Measurements from ENCODE around the gene RNF220. TPM values are rescaled to one million over a fixed set of nuclear protein-coding genes. Genes with fewer than 3 reads are reported as not detected.

RNF220 gene
- total and polyA plus RNA-seq, 2 donors (not counting 3 experiments of a cell fraction or from before 2014, with no cell fraction given) = 62.7 to 66.6 TPM

GRCh38 chr1:44554706-44555105 is 149.7 kb downstream of the RNF220 start:
- Histone ChIP-seq H3K79me2 (ENCODE audit: control insufficient read depth, insufficient read depth, low read length) (no peaks in the 10 kb centered on the region), H3K27me3 (ENCODE audit: control insufficient read depth in 2 of 2, insufficient read depth in 2 of 2, low read length in 2 of 2) (peaks cover 7 to 9% of the 10 kb centered on the region in 2 experiments), H4K20me1 (replicated peaks; ENCODE audit: control insufficient read depth, extremely low read depth, insufficient read depth, low read length) (no peaks in the 10 kb centered on the region), H3K4me1 (ENCODE audit: control insufficient read depth, extremely low read depth, insufficient read depth, low read length) (no peaks in the 10 kb centered on the region), H3K4me3 (replicated peaks in 1 of 3; ENCODE audit: insufficient read depth in 1 of 3, low read depth in 1 of 3, low read length in 3 of 3) (no peak overlapping the region), H3K9me1 (replicated peaks; ENCODE audit: control insufficient read depth, extremely low read depth, insufficient read depth, low read length) (no peaks in the 10 kb centered on the region), H3K36me3 (ENCODE audit: control insufficient read depth in 2 of 2, extremely low read depth in 1 of 2, insufficient read depth in 2 of 2, low read length in 2 of 2) (no peaks in the 10 kb centered on the region), H3K9ac (replicated peaks; ENCODE audit: extremely low read depth, insufficient read depth, low read length) (no peak overlapping the region), H3K27ac (ENCODE audit: insufficient read depth, low read depth, low read length) (no peak overlapping the region), H3K4me2 (ENCODE audit: insufficient read depth, low read length) (no peak overlapping the region), H2AFZ (ENCODE audit: low read depth, low read length) (no peak overlapping the region), H3K9me3 (replicated peaks; ENCODE audit: control insufficient read depth, insufficient read depth, low read length) (no peaks in the 10 kb centered on the region)
- DNase-seq (ENCODE audit: low read depth, low spot score) = no peak
- intact Hi-C loops (cut with micrococcal nuclease) (no loop called here), dilution Hi-C loops (cut with MboI; ENCODE audit: extremely low pct_ligation_motif_present, low sequenced_read_pairs) (no loop called here)
- POLR2A ChIA-PET = no interaction called here
- CTCF ChIA-PET = interaction anchor here (1.0 to 1.5 kb wide), 4 partner anchors 11 to 177 kb away, joined by 3 to 8 read pairs (median 3); no protein-coding TSS in a partner anchor
- FAIRE-seq = no peak
- TF ChIP-seq MYC (IDR thresholded peaks at IDR 0.05; ENCODE audit: low read depth, low read length) (no peak), JUN (IDR thresholded peaks at IDR 0.05; ENCODE audit: borderline replicate concordance, insufficient read depth, insufficient read length, low read depth) (no peak), POLR2AphosphoS5 (IDR thresholded peaks at IDR 0.05; ENCODE audit: insufficient read depth, low read depth, low read length) (no peak), EZH2 (IDR thresholded peaks at IDR 0.05; ENCODE audit: borderline replicate concordance, low read depth, low read length, severe bottlenecking) (no peak), POLR2A (IDR thresholded peaks at IDR 0.05; ENCODE audit: low read depth, low read length) (no peak), MAX (IDR thresholded peaks at IDR 0.05; ENCODE audit: insufficient read depth, insufficient read length) (no peak), FOS (IDR thresholded peaks at IDR 0.05; ENCODE audit: borderline replicate concordance, insufficient read depth, low read length) (no peak), GATA2 (IDR thresholded peaks at IDR 0.05; ENCODE audit: insufficient read depth, insufficient read length, low read depth, low read length) (no peak)
- TF ChIP-seq, protein P1, sequence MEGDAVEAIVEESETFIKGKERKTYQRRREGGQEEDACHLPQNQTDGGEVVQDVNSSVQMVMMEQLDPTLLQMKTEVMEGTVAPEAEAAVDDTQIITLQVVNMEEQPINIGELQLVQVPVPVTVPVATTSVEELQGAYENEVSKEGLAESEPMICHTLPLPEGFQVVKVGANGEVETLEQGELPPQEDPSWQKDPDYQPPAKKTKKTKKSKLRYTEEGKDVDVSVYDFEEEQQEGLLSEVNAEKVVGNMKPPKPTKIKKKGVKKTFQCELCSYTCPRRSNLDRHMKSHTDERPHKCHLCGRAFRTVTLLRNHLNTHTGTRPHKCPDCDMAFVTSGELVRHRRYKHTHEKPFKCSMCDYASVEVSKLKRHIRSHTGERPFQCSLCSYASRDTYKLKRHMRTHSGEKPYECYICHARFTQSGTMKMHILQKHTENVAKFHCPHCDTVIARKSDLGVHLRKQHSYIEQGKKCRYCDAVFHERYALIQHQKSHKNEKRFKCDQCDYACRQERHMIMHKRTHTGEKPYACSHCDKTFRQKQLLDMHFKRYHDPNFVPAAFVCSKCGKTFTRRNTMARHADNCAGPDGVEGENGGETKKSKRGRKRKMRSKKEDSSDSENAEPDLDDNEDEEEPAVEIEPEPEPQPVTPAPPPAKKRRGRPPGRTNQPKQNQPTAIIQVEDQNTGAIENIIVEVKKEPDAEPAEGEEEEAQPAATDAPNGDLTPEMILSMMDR (IDR thresholded peaks at IDR 0.05; ENCODE audit: extremely low read depth in 1 of 2, insufficient read depth in 1 of 2, low read depth in 1 of 2, low read length in 2 of 2) = no peak
- BruUV-seq (replicated peaks) = no TSS peak
